BJ (cell line): Measurements from ENCODE around the gene HOXB8. TPM values are rescaled to one million over a fixed set of nuclear protein-coding genes. Genes with fewer than 3 reads are reported as not detected.

Experiments used
- CTCF ChIA-PET: fragments of 350-600 bp; formaldehyde crosslinking; extraction: SDS; loops from one replicate; lab custom pipeline; 2021; ENCODE audit warnings: antibody characterized with exemption, inconsistent platforms; lab: Yijun Ruan, JAX
- POLR2A ChIA-PET: fragments of 300-600 bp; sonication (Branson Sonifier 250); formaldehyde crosslinking; extraction: SDS; loops from one replicate; lab custom pipeline; 2021; ENCODE audit warnings: antibody characterized with exemption; lab: Charles Lee
- DNase-seq: peaks from one replicate; pipeline ENCODE4 v3.0.0-alpha.2; 2011; ENCODE audit warnings: low read depth
- H3K27me3 ChIP-seq: 2 replicates; pipeline ENCODE4 v1.6.0; 2011; ENCODE audit warnings: low read length; ENCODE audit not compliant: control insufficient read depth, insufficient read depth
- H3K36me3 ChIP-seq: 2 replicates; pipeline ENCODE4 v1.5.1; 2011; ENCODE audit warnings: low read length; ENCODE audit not compliant: control insufficient read depth, insufficient read depth
- H3K4me3 ChIP-seq: 2 replicates; pipeline ENCODE4 v1.5.1; 2011; ENCODE audit warnings: low read depth, mild to moderate bottlenecking, control low read depth, low read length
- polyA plus RNA-seq: library from polyadenylated mRNA; depleted of rRNA; stranded (reverse); fragments of >200 nt; gene quantifications from 2 replicates; pipeline ENCODE4 v1.2.3, GENCODE V29; 2011
- TF ChIP-seq, protein P1 (sequence below): IDR thresholded peaks from 2 replicates; pipeline ENCODE4 v1.5.1; 2011; ENCODE audit warnings: low read depth, mild to moderate bottlenecking, control low read depth, inconsistent platforms, low read length, moderate library complexity; ENCODE audit not compliant: insufficient read depth

The HOXB8 gene
- polyA plus RNA-seq, 1 experiment: not detected

DNA sequence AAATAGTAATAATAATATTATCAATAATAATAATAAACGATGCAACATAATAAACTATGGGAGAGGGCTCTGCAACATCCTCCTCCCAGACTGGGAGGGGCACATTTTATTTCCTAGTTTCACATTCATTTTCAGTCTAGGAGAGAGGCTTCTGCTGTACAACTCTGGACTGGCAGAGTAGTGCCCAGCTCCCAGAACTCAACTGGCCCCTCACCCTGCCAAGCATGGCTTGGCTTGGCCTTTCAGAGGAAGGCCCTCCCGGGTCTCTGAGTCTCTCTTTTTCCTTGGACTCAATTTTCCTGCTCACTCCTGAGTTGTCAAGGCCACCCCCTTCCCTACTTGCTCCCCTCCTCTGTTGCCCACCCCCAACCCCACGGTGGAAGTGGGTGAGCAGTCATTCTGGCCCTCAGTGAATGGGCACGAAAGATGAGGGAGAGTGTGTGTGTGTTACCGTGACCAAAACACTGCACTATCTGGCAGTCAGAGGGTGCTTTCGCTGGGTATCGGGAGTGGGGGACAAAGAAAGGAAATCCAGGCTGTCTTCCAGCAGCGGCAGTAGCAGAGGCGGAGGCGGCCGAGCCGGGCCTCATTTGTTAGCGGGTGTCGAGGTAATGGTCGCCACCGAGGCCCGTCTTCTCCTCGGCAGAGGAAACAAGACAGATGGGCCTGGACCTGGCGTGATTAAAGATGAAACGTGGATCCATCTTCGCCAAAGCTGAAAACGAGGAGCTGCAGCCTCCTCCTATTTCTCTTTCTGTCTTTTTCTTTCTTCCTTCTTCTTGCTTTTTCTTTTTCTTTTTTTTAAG is 39.2 kb downstream of the HOXB8 start:
- H3K36me3 ChIP-seq: no peaks in the 10 kb centered on the region
- CTCF ChIA-PET: no interaction called here
- DNase-seq: no peak
- no peak overlapping the region for H3K4me3 ChIP-seq
- H3K27me3 ChIP-seq: peaks cover 74% of the 10 kb centered on the region
- POLR2A ChIA-PET: no interaction called here
- TF ChIP-seq, protein P1, sequence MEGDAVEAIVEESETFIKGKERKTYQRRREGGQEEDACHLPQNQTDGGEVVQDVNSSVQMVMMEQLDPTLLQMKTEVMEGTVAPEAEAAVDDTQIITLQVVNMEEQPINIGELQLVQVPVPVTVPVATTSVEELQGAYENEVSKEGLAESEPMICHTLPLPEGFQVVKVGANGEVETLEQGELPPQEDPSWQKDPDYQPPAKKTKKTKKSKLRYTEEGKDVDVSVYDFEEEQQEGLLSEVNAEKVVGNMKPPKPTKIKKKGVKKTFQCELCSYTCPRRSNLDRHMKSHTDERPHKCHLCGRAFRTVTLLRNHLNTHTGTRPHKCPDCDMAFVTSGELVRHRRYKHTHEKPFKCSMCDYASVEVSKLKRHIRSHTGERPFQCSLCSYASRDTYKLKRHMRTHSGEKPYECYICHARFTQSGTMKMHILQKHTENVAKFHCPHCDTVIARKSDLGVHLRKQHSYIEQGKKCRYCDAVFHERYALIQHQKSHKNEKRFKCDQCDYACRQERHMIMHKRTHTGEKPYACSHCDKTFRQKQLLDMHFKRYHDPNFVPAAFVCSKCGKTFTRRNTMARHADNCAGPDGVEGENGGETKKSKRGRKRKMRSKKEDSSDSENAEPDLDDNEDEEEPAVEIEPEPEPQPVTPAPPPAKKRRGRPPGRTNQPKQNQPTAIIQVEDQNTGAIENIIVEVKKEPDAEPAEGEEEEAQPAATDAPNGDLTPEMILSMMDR: no peak

DNA sequence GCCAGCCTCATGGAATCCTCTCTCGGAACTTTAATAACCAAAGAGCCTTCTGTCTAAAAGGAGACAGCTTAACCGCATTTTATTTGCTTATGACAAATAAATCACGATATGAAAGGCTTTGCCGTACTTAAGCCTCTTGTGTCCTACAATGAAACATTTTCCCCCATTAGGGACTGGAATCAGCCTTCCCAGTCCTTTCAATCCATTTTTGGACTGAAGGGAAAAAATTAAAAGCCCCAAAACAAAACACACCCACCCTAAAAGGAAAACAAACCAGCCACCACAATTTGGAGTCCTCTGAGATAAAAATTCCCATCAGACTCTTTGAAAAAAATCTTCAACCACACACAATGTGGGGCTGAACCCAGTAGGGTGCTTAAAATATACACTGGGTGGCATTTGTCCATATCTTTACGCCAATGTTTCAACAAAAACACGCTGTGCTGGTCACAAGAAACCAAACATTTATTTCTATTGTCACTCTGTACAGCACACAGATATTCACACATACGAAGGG is 40.0 kb downstream of the HOXB8 start:
- H3K27me3 ChIP-seq: peaks cover 78% of the 10 kb centered on the region
- no peaks in the 10 kb centered on the region for H3K36me3 ChIP-seq
- TF ChIP-seq, protein P1: no peak
- CTCF ChIA-PET: interaction anchor here (1.0 kb wide), 1 partner anchor 239 kb away, joined by 3 read pairs; no protein-coding TSS in a partner anchor
- H3K4me3 ChIP-seq: no peak overlapping the region
- no peak for DNase-seq
- POLR2A ChIA-PET: interaction anchor here (0.6 kb wide), 1 partner anchor 41 kb away, joined by 7 read pairs; no protein-coding TSS in a partner anchor

DNA sequence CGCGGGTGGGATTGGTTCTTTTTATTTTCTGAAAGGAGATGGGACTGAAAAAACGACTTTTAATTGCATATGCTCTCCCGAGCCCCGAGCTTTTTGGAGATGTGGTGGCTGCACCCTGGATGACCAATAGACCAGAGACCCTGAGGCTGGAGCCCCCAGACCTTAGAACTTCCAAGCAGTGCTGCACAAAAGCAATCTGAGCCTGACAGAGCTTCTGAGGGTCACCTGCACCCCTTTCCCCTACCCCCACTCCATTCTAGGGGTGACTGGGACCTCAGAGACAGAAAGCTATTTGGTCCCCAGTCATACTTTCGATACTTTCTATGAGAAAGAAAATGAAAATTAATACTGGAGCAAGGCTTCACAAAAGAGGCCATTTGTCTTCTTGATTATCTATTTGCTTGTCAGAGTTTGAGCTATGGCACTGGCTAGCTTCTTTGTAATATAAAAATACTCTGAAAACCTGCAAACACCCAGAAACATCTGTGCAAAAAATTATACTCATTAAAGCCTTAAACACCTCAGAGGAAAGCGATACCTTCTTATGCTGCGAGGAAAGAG is 40.5 kb downstream of the HOXB8 start:
- TF ChIP-seq, protein P1: no peak
- POLR2A ChIA-PET: interaction anchor here (0.6 kb wide), 1 partner anchor 41 kb away, joined by 7 read pairs; no protein-coding TSS in a partner anchor
- Histone ChIP-seq H3K27me3 (peaks cover 78% of the 10 kb centered on the region), H3K4me3 (no peak overlapping the region), H3K36me3 (no peaks in the 10 kb centered on the region)
- CTCF ChIA-PET: interaction anchor here (1.0 kb wide), 1 partner anchor 239 kb away, joined by 3 read pairs; no protein-coding TSS in a partner anchor
- DNase-seq: no peak

- Histone ChIP-seq H3K27me3 (peaks cover 78% of the 10 kb centered on the region), H3K4me3 (no peak overlapping the region), H3K36me3 (no peaks in the 10 kb centered on the region)
- TF ChIP-seq, protein P1: no peak
- ChIA-PET POLR2A (no interaction called here), CTCF (no interaction called here)
- no peak for DNase-seq
Measured at GRCh38 chr17:48571826-48572417, 43.2 kb downstream of the HOXB8 start.
